Upper lobe of left lung (tissue), 4 donors: ENCODE measurements around the gene TNS3.

Experiments
- CTCF ChIP-seq, 6 experiments: fragments of 450-650 bp in 4 of 6; fragments of 200-600 bp in 2 of 6; sonication (generic) in 2 of 6; IDR thresholded peaks; one replicate each; pipeline ENCODE4 v1.5.1; 2016 to 2019; ENCODE audit warnings: antibody characterized with exemption in 6 of 6
- POLR2A ChIP-seq, 4 donors: fragments of 450-650 bp; IDR thresholded peaks; one replicate each; pipeline ENCODE4 v1.5.1; 2016 to 2017; ENCODE audit warnings: antibody characterized with exemption in 4 of 4, mild to moderate bottlenecking in 2 of 4

GRCh38 chr7:47508389-47509380 lies 73.2 kb downstream of the TNS3 start:
- TF ChIP-seq POLR2A (IDR thresholded peaks at IDR 0.05) (no peak), CTCF (IDR thresholded peaks at IDR 0.05) (no peak)
